ENCODE results near the gene THRA.

- TF ChIP-seq CTCF (IDR thresholded peaks at IDR 0.05; ENCODE audit: low read depth, low read length, poor library complexity, severe bottlenecking) (no peak), EZH2phosphoT487 (IDR thresholded peaks at IDR 0.05; ENCODE audit: borderline replicate concordance, low read length) (no peak)
Measured at GRCh38 chr17:40105861-40106759, 43.3 kb downstream of the THRA start.

All from DOHH2 (cell line).